HG03378 (cell line): ENCODE data around the gene DNASE2B.

Source experiments
- ATAC-seq: cut with Tn5 transposase; IDR thresholded peaks from one replicate; pipeline ENCODE4 v1.9.1; 2021; ENCODE audit warnings: mild to moderate bottlenecking, moderate library complexity; ENCODE audit not compliant: unreplicated experiment

DNASE2B gene, protein sequence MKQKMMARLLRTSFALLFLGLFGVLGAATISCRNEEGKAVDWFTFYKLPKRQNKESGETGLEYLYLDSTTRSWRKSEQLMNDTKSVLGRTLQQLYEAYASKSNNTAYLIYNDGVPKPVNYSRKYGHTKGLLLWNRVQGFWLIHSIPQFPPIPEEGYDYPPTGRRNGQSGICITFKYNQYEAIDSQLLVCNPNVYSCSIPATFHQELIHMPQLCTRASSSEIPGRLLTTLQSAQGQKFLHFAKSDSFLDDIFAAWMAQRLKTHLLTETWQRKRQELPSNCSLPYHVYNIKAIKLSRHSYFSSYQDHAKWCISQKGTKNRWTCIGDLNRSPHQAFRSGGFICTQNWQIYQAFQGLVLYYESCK

DNA sequence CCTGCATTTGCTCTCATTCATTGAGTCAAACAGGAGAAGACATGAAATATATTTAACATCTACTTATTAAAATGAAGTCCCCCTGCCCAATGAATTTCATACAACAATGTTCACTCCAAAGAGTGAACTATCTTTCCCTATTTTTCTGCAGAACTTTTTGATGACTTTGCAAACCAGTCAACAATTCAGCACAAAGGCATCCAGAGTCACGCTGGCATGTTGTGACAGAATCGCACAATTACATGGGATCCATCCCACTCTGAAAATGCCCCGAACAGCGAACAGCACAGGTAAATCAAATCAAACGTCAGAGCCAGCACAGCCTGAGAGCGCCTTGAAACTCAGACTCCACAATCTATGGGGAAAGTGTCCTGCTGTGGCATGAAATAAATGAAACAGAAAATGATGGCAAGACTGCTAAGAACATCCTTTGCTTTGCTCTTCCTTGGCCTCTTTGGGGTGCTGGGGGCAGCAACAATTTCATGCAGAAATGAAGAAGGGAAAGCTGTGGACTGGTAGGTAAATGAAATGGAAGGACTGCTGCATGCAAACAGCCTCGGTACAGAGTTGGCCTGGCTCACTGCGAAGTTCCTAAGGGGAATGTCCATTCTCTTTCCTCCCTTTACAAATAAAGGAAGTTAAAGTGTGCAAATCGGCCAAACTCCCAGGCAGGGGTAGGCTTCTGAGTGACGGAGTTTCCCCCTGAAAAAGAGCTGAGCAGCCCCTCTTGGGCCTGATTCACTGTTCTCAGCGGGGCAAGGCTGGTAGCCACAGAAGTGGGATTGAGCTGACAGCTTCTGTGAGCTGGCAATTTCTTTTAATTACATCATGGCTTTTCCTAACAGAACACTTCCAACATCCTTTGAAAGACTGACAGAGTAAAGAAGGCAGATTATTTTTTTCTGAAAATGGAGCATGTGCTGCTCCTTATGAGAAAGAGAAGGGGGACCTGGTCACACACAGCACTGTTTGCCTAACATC, at the start of gene DNASE2B:
Gene DNASE2B (plus strand): TSS at position 310 of the 981 bp plus-strand sequence. CDS start 81 bp downstream, at position 391.
- no peak for ATAC-seq

DNA sequence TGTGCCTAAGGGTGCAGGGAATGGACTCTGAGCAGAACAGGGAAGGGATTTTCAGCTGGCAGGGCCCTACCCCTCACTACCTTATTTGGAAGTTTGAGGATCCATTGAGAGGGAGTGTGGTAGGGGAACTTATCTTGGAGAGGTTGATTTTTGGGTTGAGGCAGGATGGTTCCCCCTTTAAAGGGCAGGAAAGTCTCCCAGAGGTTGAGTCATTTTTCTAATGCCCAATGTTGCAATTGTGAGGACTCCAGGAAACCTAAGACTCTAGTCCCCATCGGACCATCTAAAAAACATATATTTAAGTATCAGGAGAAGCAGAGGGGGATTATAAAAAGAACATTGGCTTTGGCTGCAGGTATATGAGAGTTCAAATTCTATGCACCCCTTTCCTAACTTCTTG, 49.5 kb upstream of the DNASE2B start:
- ATAC-seq = no peak

DNA sequence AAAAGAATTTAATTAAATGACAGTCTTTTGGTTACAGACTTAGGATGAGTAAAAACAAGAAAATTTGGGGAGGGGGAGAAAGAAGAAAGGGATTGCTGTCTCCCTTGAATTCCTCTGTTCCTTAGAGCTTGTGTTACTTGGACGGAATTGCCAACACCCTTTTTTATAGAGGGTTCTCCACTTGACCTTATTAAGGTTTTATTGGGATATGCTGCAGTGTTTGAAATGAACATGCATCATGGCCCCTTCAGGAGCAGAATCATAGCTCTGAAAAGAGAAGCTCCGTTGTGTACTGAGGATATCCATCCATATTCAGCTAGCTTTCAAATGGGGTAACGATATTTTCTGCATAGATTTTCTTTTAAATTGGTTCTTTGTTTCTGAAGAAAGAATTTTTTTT, 48.2 kb upstream of the DNASE2B start:
- ATAC-seq = no peak

- no peak for ATAC-seq
Observed at GRCh38 chr1:84350550-84350949, 47.7 kb upstream of the DNASE2B start.

DNA sequence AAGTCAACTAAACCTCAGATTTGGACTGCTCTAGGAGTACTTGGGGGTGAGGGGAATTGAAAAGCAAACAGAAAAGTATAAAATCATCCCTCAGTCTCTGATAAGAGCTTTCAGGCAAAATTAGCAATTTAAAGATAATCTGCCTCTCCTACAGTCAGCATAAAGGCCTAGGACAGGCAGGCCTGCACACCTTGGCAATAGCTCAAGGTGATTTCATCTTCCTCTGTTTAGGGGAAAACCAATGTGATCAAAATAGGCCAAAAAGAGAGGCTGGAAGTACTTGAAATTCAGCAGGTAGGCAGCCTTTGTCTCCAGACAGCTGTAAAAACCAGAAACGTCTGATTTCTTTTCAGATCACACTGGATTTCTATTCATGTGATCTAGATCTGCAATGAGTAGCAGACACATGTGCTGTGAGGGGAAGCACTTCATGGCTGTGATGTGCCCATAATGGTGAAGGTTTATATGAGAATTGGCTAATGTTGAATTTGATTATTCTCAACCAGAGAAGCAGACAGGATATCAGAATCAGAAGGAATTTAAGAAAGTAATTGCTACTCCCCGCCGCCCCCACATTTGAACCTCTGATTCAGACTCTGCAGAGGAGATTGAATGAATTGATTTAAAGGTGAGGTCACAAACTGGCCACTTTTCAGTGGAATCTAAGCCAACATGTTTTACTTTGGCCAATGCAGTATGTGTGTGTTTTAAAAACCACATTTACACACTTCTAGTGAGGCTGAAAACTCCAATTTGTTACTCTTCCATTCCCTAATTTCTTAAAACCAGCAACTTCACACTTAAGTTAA, 45.8 kb upstream of the DNASE2B start:
- no peak for ATAC-seq

DNA sequence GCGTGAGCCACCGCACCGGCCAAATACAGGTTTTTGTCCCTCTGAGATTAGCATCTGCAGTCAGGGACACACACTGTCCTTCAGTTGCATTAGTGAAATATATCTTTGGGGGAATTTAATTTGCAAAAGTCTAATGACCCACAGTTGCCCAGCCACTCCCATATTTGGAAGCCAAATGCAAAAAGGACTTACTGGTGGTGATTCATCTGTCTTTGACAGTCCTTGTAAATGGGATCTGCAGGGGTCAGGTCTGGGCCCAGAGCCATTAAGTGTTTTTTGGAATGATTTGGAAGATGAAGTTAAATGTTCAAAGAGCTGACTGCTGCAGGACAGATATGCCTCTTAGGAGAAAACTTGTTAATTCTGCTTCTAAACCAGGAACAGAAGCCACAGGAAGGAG, 44.6 kb upstream of the DNASE2B start:
- no peak for ATAC-seq

GRCh38 chr1:84355556-84355955, 42.7 kb upstream of the DNASE2B start:
- ATAC-seq = no peak

DNA sequence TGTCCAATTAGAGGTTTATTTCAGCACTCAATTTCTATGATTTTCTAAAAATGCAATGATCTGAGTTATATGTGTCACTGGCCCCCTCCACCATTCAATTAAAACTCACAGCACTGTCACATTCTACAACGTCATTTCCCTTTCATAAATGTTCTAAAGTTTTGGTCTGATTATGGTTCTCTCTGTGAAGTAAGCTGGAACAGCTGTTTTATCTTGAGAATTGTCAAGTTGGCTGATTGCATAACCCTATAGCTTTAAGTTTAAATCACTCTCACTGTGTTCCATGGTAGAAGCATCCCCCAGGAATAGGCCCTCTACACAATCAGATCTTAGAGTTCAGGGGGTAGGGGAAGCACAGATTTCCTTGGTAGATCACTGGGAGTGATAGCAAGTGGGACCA, 41.4 kb upstream of the DNASE2B start:
- ATAC-seq = no peak

DNA sequence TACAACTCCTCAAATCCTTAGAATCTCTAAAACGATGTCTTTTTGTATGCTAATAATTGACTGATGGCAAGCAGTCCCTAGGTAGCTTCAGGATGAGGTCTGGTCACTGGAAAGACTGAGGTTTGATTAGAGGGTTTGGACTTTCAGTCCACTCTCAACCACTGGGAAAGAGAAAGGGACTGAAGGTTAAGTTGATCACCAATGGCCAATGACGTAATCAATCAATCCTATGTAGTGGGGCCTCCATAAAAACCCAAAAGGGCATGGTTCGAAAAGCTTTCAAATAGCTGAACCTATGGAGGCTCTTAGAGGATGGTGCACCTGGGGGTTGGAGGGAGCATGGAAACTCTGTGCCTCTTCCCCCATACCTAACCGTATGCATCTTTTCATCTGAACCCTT, 39.6 kb upstream of the DNASE2B start:
- ATAC-seq = no peak

GRCh38 chr1:84360316-84360715, 38.0 kb upstream of the DNASE2B start:
- ATAC-seq = no peak

DNA sequence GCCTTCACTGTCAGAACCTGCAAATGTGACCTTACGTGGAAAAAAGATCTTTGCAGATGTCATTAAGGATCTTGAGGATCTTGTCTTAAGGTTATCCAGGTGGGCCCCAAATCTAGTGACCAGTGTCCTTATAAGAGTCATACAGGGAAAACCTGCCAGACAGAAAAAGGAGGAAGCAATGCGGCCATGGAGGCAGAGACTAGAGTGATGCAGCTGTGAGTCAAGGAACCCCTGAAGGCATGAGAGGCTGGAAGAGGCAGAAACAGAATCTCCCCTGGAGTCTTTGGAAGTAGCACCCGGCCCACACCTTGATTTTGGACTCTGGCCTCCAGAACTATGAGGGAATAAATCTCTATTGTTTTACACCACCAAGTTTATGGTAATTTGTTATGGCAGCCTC, 36.5 kb upstream of the DNASE2B start:
- no peak for ATAC-seq

- ATAC-seq = no peak
Observed at GRCh38 chr1:84363019-84363418, 35.3 kb upstream of the DNASE2B start.

- ATAC-seq = no peak
Observed at GRCh38 chr1:84363622-84364021, 34.7 kb upstream of the DNASE2B start.

DNA sequence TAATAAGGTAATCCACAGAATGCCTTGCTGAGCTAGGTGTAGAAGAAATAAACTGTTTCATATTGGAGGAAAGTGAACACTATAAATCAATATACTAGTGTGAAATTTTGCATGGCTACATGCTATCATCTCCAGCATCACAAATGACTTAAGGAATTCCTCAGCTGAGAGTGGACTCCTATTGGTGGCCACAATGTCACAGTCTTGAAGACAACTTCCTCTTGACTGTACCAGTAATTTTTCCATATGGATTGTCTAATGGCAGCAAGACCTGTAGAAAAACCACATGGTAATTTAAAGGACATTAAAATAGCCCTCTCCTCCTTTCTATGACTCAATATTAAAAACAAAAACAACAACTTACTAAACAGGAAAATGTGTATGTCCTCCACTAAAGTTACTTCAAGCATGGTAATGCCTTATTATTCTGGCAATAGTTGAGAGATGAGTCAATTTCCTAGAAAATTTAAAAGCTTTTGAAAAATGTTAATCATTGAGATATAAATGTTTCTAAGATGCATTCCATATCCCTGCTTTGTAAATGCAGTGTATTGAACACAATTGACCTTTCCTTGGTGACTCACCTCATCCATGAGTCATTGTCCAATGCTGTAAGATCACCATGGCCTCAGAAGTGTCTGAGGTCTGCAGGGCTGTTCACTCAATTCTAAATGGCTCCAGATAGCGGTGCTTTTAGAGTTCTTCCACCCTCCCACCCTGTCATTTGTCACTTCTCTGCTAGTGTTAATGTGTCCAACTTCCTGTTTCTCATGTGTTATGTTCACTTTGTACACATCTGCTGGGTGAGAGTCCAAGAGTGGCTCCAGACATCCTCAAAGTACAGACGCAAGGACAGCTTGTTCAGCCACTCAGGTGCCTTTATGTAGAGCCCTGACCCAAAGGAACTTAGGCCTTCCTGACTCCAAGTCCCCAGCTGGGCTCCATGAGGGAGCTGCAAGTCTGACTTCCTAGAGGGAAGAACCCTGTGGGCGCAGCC, 32.8 kb upstream of the DNASE2B start:
- ATAC-seq = peak; percentile 65

- no peak for ATAC-seq
Observed at GRCh38 chr1:84366786-84367185, 31.5 kb upstream of the DNASE2B start.

DNA sequence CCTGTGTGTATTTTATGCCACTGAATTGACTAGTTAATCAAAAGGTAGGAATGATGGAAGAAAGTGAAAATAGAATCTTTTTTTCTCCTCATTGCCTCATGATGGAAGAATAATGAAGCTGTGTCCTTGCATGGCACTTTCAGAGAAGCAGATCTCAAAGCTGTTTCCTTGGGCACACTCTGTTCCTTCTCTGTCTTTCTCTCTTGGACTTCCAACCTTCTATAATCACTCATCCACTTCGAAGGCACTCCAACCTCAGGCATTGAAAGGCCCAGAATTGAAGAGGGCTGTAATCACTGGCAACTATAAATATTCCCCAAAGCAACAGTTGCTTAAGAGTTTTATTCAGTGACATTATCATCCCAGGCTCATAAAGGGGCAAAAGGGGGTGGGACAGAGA, 31.1 kb upstream of the DNASE2B start:
- ATAC-seq = no peak

- ATAC-seq = no peak
Observed at GRCh38 chr1:84368441-84368840, 29.8 kb upstream of the DNASE2B start.

DNA sequence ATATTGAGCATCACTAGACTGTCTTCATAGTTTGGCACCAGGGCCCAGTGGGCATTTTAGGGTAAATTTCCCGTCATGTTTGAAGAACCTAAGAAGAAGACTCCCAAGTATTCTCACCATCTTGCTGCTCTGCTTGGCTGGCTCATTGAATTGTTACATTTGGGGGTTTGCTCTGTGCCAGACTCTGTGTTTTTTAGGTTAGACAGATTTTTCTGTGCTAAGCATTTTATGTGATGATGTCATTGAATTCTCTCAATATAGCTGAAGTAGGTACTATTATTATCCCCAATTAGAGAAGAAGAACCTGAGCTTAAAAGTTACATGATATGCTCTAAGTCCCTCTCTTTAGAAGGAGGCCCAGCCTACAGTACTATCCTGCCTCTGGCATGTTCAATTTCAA, 28.0 kb upstream of the DNASE2B start:
- ATAC-seq = no peak

- ATAC-seq = no peak
Observed at GRCh38 chr1:84370831-84371394, 27.4 kb upstream of the DNASE2B start.
